COLO829 (cell line): ENCODE results near the gene AGMAT.
"Not testable (repeated sequence)": the region's sequence is repeated elsewhere in the genome, so short reads cannot be mapped to it uniquely, and the experiment has no call there.

Experiments
- DNase-seq: peaks from one replicate; pipeline ENCODE4 v3.0.0; 2012; ENCODE audit warnings: low spot score

AGMAT gene

GRCh38 chr1:15610167-15610566 lies 25.3 kb upstream of the AGMAT start:
- no peak for DNase-seq

GRCh38 chr1:15609631-15610030 lies 24.8 kb upstream of the AGMAT start:
- DNase-seq, result no peak

GRCh38 chr1:15605398-15606383 lies 20.8 kb upstream of the AGMAT start:
- DNase-seq, result no peak

- not testable (repeated sequence) for DNase-seq
Measured at GRCh38 chr1:15604400-15604799, 19.5 kb upstream of the AGMAT start.

GRCh38 chr1:15603966-15604282 lies 19.1 kb upstream of the AGMAT start:
- not testable (repeated sequence) for DNase-seq

- peak; percentile 93 for DNase-seq
Measured at GRCh38 chr1:15603050-15603965, 18.5 kb upstream of the AGMAT start.

GRCh38 chr1:15598436-15598835 lies 13.6 kb upstream of the AGMAT start:
- DNase-seq, result no peak

GRCh38 chr1:15595809-15596617 lies 11.2 kb upstream of the AGMAT start:
- DNase-seq, result no peak

- no peak for DNase-seq
Measured at GRCh38 chr1:15592285-15592684, 7.4 kb upstream of the AGMAT start.

GRCh38 chr1:15583016-15583706 lies 1.7 kb downstream of the AGMAT start:
- DNase-seq, result no peak

- DNase-seq, result no peak
Measured at GRCh38 chr1:15579683-15580047, 5.2 kb downstream of the AGMAT start.

- DNase-seq, result no peak
Measured at GRCh38 chr1:15578921-15579682, 5.7 kb downstream of the AGMAT start.

GRCh38 chr1:15577691-15578090 lies 7.2 kb downstream of the AGMAT start:
- no peak for DNase-seq

GRCh38 chr1:15575549-15576150 lies 9.2 kb downstream of the AGMAT start:
- DNase-seq, result no peak

GRCh38 chr1:15574741-15575140 lies 10.1 kb downstream of the AGMAT start:
- no peak for DNase-seq

- no peak for DNase-seq
Measured at GRCh38 chr1:15573477-15573876, 11.4 kb downstream of the AGMAT start.

- no peak for DNase-seq
Measured at GRCh38 chr1:15571266-15571665, 13.6 kb downstream of the AGMAT start.

GRCh38 chr1:15570861-15571260 lies 14.0 kb downstream of the AGMAT start:
- DNase-seq, result no peak

GRCh38 chr1:15568387-15569073 lies 16.3 kb downstream of the AGMAT start:
- no peak for DNase-seq
